ENCODE data around the gene BCL11B.

The BCL11B gene

GRCh38 chr14:99124482-99125105 is 147.4 kb downstream of the BCL11B start:
- Histone ChIP-seq H3K9ac (ENCODE audit: low read depth, low read length) (no peak overlapping the region), H3K4me1 (ENCODE audit: insufficient read depth, low read length) (no peaks in the 10 kb centered on the region), H3K36me3 (ENCODE audit: insufficient read depth, low read length) (no peaks in the 10 kb centered on the region), H3K9me3 (ENCODE audit: control insufficient read depth, insufficient read depth, low read length) (no peaks in the 10 kb centered on the region)

- Histone ChIP-seq H3K9me3 (ENCODE audit: control insufficient read depth, insufficient read depth, low read length) (no peaks in the 10 kb centered on the region), H3K4me1 (ENCODE audit: insufficient read depth, low read length) (no peaks in the 10 kb centered on the region), H3K9ac (ENCODE audit: low read depth, low read length) (no peak overlapping the region), H3K36me3 (ENCODE audit: insufficient read depth, low read length) (no peaks in the 10 kb centered on the region)
Observed at GRCh38 chr14:99123208-99123870, 148.7 kb downstream of the BCL11B start.

- no peaks in the 10 kb centered on the region for H3K36me3 ChIP-seq (ENCODE audit: insufficient read depth, low read length)
- H3K9me3 ChIP-seq (ENCODE audit: control insufficient read depth, insufficient read depth, low read length) = no peaks in the 10 kb centered on the region
- H3K4me1 ChIP-seq (ENCODE audit: insufficient read depth, low read length) = no peaks in the 10 kb centered on the region
- no peak overlapping the region for H3K9ac ChIP-seq (ENCODE audit: low read depth, low read length)
Observed at GRCh38 chr14:99122521-99123125, 149.4 kb downstream of the BCL11B start.

GRCh38 chr14:99121319-99121875 is 150.6 kb downstream of the BCL11B start:
- no peaks in the 10 kb centered on the region for H3K36me3 ChIP-seq (ENCODE audit: insufficient read depth, low read length)
- no peaks in the 10 kb centered on the region for H3K4me1 ChIP-seq (ENCODE audit: insufficient read depth, low read length)
- no peak overlapping the region for H3K9ac ChIP-seq (ENCODE audit: low read depth, low read length)
- no peaks in the 10 kb centered on the region for H3K9me3 ChIP-seq (ENCODE audit: control insufficient read depth, insufficient read depth, low read length)

- Histone ChIP-seq H3K9ac (ENCODE audit: low read depth, low read length) (no peak overlapping the region), H3K36me3 (ENCODE audit: insufficient read depth, low read length) (no peaks in the 10 kb centered on the region), H3K4me1 (ENCODE audit: insufficient read depth, low read length) (no peaks in the 10 kb centered on the region), H3K9me3 (ENCODE audit: control insufficient read depth, insufficient read depth, low read length) (no peaks in the 10 kb centered on the region)
Observed at GRCh38 chr14:99120526-99121318, 151.3 kb downstream of the BCL11B start.

- H3K9me3 ChIP-seq (ENCODE audit: control insufficient read depth, insufficient read depth, low read length) = no peaks in the 10 kb centered on the region
- H3K9ac ChIP-seq (ENCODE audit: low read depth, low read length) = no peak overlapping the region
- H3K4me1 ChIP-seq (ENCODE audit: insufficient read depth, low read length) = no peaks in the 10 kb centered on the region
- no peaks in the 10 kb centered on the region for H3K36me3 ChIP-seq (ENCODE audit: insufficient read depth, low read length)
Observed at GRCh38 chr14:99119554-99120525, 152.2 kb downstream of the BCL11B start.

Data from ES-I3 (cell line).